Measurements from ENCODE around the gene ATF4.

DNA sequence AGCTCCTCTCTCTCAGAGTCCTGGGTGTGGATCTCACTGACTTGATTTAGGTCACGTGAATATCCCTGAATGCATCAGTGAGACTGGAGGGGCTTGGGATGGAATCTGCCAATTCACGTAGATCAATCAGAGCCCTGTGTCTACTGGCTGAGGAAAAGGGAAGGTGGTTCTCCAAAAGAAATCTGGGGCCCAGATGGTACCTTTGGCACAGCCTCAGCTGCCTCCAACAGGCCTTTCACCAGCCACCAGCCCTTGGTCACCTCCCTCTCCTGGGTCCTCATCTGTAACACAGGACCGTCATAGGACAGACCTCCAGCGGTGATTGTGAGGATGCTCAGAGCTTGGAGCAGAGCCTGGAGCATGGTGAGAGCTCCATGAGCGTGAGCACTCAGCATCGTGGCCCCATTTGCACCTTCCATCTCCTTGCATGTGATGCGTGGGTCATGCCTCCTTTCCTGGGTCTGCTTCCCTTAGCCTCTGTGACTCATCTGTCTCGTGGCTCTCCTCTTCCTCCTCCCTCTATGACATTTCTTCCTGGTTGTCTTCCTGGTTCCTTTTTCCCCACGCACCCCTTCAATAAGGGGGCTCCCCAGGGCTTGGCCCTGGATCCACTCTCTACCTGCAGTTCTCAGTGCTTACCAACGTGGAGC, 25.8 kb upstream of the ATF4 start:
- TF ChIP-seq, protein P1, sequence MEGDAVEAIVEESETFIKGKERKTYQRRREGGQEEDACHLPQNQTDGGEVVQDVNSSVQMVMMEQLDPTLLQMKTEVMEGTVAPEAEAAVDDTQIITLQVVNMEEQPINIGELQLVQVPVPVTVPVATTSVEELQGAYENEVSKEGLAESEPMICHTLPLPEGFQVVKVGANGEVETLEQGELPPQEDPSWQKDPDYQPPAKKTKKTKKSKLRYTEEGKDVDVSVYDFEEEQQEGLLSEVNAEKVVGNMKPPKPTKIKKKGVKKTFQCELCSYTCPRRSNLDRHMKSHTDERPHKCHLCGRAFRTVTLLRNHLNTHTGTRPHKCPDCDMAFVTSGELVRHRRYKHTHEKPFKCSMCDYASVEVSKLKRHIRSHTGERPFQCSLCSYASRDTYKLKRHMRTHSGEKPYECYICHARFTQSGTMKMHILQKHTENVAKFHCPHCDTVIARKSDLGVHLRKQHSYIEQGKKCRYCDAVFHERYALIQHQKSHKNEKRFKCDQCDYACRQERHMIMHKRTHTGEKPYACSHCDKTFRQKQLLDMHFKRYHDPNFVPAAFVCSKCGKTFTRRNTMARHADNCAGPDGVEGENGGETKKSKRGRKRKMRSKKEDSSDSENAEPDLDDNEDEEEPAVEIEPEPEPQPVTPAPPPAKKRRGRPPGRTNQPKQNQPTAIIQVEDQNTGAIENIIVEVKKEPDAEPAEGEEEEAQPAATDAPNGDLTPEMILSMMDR (IDR thresholded peaks at IDR 0.05), result no peak
- no peak for TF ChIP-seq POLR2AphosphoS5 (IDR thresholded peaks at IDR 0.05; ENCODE audit: low read depth, low read length)
- TF ChIP-seq TCF7L2 (IDR thresholded peaks at IDR 0.05; ENCODE audit: low read depth, low read length), result no peak
- TF ChIP-seq, protein P2, sequence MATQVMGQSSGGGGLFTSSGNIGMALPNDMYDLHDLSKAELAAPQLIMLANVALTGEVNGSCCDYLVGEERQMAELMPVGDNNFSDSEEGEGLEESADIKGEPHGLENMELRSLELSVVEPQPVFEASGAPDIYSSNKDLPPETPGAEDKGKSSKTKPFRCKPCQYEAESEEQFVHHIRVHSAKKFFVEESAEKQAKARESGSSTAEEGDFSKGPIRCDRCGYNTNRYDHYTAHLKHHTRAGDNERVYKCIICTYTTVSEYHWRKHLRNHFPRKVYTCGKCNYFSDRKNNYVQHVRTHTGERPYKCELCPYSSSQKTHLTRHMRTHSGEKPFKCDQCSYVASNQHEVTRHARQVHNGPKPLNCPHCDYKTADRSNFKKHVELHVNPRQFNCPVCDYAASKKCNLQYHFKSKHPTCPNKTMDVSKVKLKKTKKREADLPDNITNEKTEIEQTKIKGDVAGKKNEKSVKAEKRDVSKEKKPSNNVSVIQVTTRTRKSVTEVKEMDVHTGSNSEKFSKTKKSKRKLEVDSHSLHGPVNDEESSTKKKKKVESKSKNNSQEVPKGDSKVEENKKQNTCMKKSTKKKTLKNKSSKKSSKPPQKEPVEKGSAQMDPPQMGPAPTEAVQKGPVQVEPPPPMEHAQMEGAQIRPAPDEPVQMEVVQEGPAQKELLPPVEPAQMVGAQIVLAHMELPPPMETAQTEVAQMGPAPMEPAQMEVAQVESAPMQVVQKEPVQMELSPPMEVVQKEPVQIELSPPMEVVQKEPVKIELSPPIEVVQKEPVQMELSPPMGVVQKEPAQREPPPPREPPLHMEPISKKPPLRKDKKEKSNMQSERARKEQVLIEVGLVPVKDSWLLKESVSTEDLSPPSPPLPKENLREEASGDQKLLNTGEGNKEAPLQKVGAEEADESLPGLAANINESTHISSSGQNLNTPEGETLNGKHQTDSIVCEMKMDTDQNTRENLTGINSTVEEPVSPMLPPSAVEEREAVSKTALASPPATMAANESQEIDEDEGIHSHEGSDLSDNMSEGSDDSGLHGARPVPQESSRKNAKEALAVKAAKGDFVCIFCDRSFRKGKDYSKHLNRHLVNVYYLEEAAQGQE (IDR thresholded peaks at IDR 0.05; ENCODE audit: insufficient read depth in 1 of 2, low read depth in 2 of 2, low read length in 1 of 2), result no peak

Measured in Panc1 (cell line).